HFFc6 (cell line): Measurements from ENCODE around the gene PRIMA1. TPM values are rescaled to one million over a fixed set of nuclear protein-coding genes. Genes with fewer than 3 reads are reported as not detected.

Source experiments
- DNase-seq: peaks from one replicate; pipeline ENCODE4 v3.0.0-alpha.2; 2018
- H3K27ac Mint-ChIP-seq: 2 replicates; pipeline ENCODE4 v1.8.0; 2020; ENCODE audit warnings: mild to moderate bottlenecking, mixed read lengths
- H3K27me3 Mint-ChIP-seq: 2 replicates; pipeline ENCODE4 v1.8.0; 2021; ENCODE audit warnings: mild to moderate bottlenecking, moderate library complexity, mixed read lengths; ENCODE audit not compliant: insufficient read depth
- H3K36me3 Mint-ChIP-seq: 2 replicates; pipeline ENCODE4 v1.8.0; 2021; ENCODE audit warnings: low read depth, mixed read lengths
- H3K4me1 Mint-ChIP-seq: 2 replicates; pipeline ENCODE4 v1.8.0; 2020; ENCODE audit warnings: low read depth, mixed read lengths
- H3K4me3 Mint-ChIP-seq: 2 replicates; pipeline ENCODE4 v1.8.0; 2020; ENCODE audit warnings: mild to moderate bottlenecking, moderate library complexity, mixed read lengths
- H3K9me3 Mint-ChIP-seq: 2 replicates; pipeline ENCODE4 v1.8.0; 2020; ENCODE audit warnings: mild to moderate bottlenecking, mixed read lengths
- total RNA-seq, 6 experiments: library from RNA; stranded (reverse); fragmentation: NEBNext Ultra II Directional; extraction: Animal tissue kit (Norgen Biotek cat#: 25700); gene quantifications; 2 replicates in 1 of 6; 3 replicates in 5 of 6; pipeline ENCODE4 v1.2.3, GENCODE V29; 2021
- TF ChIP-seq, protein P1 (sequence below): fragments of 200-600 bp; sonication (generic); IDR thresholded peaks from 2 replicates; pipeline ENCODE4 v1.5.0; 2021; ENCODE audit warnings: antibody characterized with exemption, mild to moderate bottlenecking

The PRIMA1 gene
- total RNA-seq, 6 experiments from 2014 or later = not detected

DNA sequence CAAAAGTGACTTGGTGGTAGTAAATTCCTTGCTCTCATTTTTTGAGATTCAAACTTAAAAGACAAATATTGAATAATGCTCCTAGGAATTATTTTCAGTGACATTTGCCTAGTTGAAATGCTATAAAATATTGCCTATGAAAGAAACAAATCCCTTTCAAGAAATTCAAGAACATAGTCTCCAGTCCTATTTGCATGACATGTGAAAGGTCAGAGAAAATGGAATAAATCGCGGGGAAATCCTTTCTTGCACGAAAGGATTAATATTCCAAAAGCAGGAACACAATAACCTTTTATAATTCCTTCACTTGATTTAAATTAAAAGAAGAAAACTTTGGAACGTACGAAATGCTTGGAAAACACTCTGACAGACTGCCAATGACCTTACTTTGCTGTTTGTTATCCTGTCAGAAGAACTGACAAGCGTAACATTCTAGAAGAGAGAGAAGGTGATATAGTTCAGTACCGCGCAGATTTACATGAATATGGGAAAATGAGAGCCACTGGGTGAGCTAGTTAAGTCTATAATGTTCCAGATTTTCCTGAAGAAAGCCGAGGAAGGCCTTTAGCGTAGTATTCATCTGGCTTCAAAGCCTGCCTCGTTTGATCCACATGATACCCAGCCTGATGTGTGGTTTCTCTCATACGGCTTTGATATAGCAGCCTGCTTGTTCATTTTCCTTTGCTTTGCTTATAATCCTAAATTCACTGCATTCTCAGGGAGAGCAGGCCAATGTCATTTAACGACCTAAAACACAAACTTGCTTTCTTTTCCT lies 103.0 kb downstream of the PRIMA1 start:
- no peaks in the 10 kb centered on the region for H3K4me1 Mint-ChIP-seq
- no peak overlapping the region for H3K4me3 Mint-ChIP-seq
- peaks cover 2% of the 10 kb centered on the region; the same call in 1 of the 2 replicates for H3K27me3 Mint-ChIP-seq
- TF ChIP-seq, protein P1, sequence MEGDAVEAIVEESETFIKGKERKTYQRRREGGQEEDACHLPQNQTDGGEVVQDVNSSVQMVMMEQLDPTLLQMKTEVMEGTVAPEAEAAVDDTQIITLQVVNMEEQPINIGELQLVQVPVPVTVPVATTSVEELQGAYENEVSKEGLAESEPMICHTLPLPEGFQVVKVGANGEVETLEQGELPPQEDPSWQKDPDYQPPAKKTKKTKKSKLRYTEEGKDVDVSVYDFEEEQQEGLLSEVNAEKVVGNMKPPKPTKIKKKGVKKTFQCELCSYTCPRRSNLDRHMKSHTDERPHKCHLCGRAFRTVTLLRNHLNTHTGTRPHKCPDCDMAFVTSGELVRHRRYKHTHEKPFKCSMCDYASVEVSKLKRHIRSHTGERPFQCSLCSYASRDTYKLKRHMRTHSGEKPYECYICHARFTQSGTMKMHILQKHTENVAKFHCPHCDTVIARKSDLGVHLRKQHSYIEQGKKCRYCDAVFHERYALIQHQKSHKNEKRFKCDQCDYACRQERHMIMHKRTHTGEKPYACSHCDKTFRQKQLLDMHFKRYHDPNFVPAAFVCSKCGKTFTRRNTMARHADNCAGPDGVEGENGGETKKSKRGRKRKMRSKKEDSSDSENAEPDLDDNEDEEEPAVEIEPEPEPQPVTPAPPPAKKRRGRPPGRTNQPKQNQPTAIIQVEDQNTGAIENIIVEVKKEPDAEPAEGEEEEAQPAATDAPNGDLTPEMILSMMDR = no peak
- peaks cover 59% of the 10 kb centered on the region for H3K9me3 Mint-ChIP-seq
- H3K27ac Mint-ChIP-seq = no peak overlapping the region
- DNase-seq = no peak
- H3K36me3 Mint-ChIP-seq = 0 out of 2 replicates have a peak, but pooled peaks cover 9% of the 10 kb centered on the region

DNA sequence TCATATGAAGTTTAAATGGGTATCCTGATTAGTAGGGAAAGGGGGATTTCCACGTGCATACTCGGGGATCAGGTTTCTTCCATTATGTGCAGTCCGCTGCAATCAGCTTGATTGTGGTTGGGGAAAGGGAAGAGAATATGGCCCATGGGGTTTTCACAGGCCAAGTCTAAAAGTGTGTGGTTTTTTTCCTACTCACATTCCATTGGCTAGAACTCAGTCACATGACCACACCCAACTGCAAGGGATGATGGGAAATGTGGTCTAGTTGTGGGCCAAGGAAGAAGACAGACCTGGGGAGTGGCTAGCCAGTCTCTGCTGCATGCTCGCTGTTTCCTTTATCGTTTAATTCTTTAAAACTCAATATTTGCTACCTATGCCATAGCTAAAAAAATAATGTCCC lies 105.1 kb downstream of the PRIMA1 start:
- H3K27ac Mint-ChIP-seq = no peak overlapping the region
- no peaks in the 10 kb centered on the region for H3K4me1 Mint-ChIP-seq
- peaks cover 58% of the 10 kb centered on the region for H3K9me3 Mint-ChIP-seq
- no peaks in the 10 kb centered on the region for H3K36me3 Mint-ChIP-seq
- peaks cover 2% of the 10 kb centered on the region; the same call in 1 of the 2 replicates for H3K27me3 Mint-ChIP-seq
- no peak for DNase-seq
- TF ChIP-seq, protein P1 = no peak
- H3K4me3 Mint-ChIP-seq = no peak overlapping the region

- H3K27me3 Mint-ChIP-seq = peaks cover 2% of the 10 kb centered on the region; the same call in 1 of the 2 replicates
- H3K9me3 Mint-ChIP-seq = peaks cover 50% of the 10 kb centered on the region
- no peaks in the 10 kb centered on the region for H3K36me3 Mint-ChIP-seq
- H3K4me3 Mint-ChIP-seq = no peak overlapping the region
- no peaks in the 10 kb centered on the region for H3K4me1 Mint-ChIP-seq
- DNase-seq = no peak
- TF ChIP-seq, protein P1 = no peak
- no peak overlapping the region for H3K27ac Mint-ChIP-seq
Measured at GRCh38 chr14:93682459-93682858, 105.8 kb downstream of the PRIMA1 start.

GRCh38 chr14:93676416-93676958 lies 111.8 kb downstream of the PRIMA1 start:
- no peak for DNase-seq
- peaks cover 2% of the 10 kb centered on the region; the same call in 1 of the 2 replicates for H3K27me3 Mint-ChIP-seq
- H3K4me1 Mint-ChIP-seq = no peaks in the 10 kb centered on the region
- H3K36me3 Mint-ChIP-seq = no peaks in the 10 kb centered on the region
- TF ChIP-seq, protein P1 = no peak
- peaks cover 49% of the 10 kb centered on the region for H3K9me3 Mint-ChIP-seq
- no peak overlapping the region for H3K27ac Mint-ChIP-seq
- no peak overlapping the region for H3K4me3 Mint-ChIP-seq

- H3K9me3 Mint-ChIP-seq = peaks cover 50% of the 10 kb centered on the region
- no peaks in the 10 kb centered on the region for H3K27me3 Mint-ChIP-seq
- no peaks in the 10 kb centered on the region for H3K4me1 Mint-ChIP-seq
- no peaks in the 10 kb centered on the region for H3K36me3 Mint-ChIP-seq
- no peak for DNase-seq
- H3K27ac Mint-ChIP-seq = no peak overlapping the region
- TF ChIP-seq, protein P1 = no peak
- no peak overlapping the region for H3K4me3 Mint-ChIP-seq
Measured at GRCh38 chr14:93675651-93676050, 112.6 kb downstream of the PRIMA1 start.
